H1 (cell line): Measurements from ENCODE around the gene GCC1.
"Not testable (repeated sequence)": the region's sequence is repeated elsewhere in the genome, so short reads cannot be mapped to it uniquely, and the experiment has no call there.

Source experiments
- ASH2L ChIP-seq: fragments of 200-600, 300-600 bp; sonication (generic); IDR thresholded peaks from one replicate; pipeline ENCODE4 v1.7.1; 2017; ENCODE audit warnings: low read length
- CHD2 ChIP-seq: IDR thresholded peaks from 2 replicates; pipeline ENCODE4 v1.6.1; 2012; ENCODE audit warnings: low read length, improper control_type of control experiment
- CTCF ChIP-seq, 3 experiments: IDR thresholded peaks; 1 replicate in 2 of 3; 2 replicates in 1 of 3; pipeline versions ENCODE4 v1.5.1 to v1.6.1; 2011; ENCODE audit warnings: low read length in 3 of 3, mild to moderate bottlenecking in 3 of 3, inconsistent platforms in 2 of 3, low read depth in 1 of 3, moderate library complexity in 1 of 3; ENCODE audit not compliant: insufficient read depth in 1 of 3; ENCODE audit errors: control extremely low read depth in 1 of 3
- EZH2 ChIP-seq: fragments of 200-600 bp; sonication (generic); IDR thresholded peaks from 2 replicates; pipeline ENCODE4 v1.7.1; 2012; ENCODE audit warnings: low read depth, mild to moderate bottlenecking, moderate library complexity, low read length, inconsistent platforms; ENCODE audit not compliant: severe bottlenecking

DNA sequence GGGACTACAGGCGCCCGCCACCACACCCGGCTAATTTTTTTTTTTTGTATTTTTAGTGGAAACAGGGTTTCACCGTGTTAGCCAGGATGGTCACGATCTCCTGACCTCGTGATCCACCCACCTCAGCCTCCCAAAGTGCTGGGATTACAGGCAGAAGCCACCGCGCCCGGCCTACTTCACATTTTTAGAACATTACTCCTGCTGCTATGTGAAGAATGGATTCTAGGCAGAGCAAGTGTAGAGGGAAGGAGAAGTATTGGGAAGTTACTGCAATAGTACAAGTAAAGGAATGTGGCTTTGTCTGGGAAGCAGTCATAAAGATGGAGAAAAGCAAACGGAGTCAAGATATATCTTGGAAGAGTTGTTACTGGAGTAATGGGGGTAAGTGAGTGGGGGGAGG is 44.9 kb downstream of the GCC1 start:
- not testable (repeated sequence) for TF ChIP-seq EZH2; CTCF (IDR thresholded peaks at IDR 0.05; ENCODE audit: control extremely low read depth in 1 of 3, insufficient read depth in 1 of 3, low read depth in 1 of 3, low read length in 3 of 3); CHD2; ASH2L
